ENCODE measurements around the gene HTR6.

- no peak for TF ChIP-seq CTCF (IDR thresholded peaks at IDR 0.05 in 4 of 5, conservative IDR thresholded peaks at IDR 0.05 in 1 of 5)
- TF ChIP-seq POLR2A (IDR thresholded peaks at IDR 0.05) = no peak
These were observed 466 bp downstream of the HTR6 start for GRCh38 chr1:19665186-19665495.

All from gastrocnemius medialis (tissue), 4 donors.